Sigmoid colon (tissue), 4 donors: ENCODE measurements around the gene HNRNPUL1.

Experiments
- POLR2A ChIP-seq, 2 donors: fragments of 450-650 bp; IDR thresholded peaks; one replicate each; pipeline ENCODE4 v1.6.1; 2016; ENCODE audit warnings: antibody characterized with exemption in 2 of 2, mild to moderate bottlenecking in 2 of 2, moderate library complexity in 2 of 2
- POLR2AphosphoS5 ChIP-seq, 4 donors: sonication (generic); formaldehyde crosslinking; IDR thresholded peaks; one replicate each; pipeline ENCODE4 v1.6.1; 2017; ENCODE audit warnings: antibody characterized with exemption in 4 of 4
- TF ChIP-seq, protein P1 (sequence below), 4 experiments: fragments of 450-650 bp in 3 of 4; fragments of 200-600 bp in 1 of 4; IDR thresholded peaks; one replicate each; pipeline ENCODE4 v1.5.1; 2016 to 2019; ENCODE audit warnings: antibody characterized with exemption in 4 of 4, mild to moderate bottlenecking in 3 of 4, moderate library complexity in 2 of 4

- TF ChIP-seq, protein P1, sequence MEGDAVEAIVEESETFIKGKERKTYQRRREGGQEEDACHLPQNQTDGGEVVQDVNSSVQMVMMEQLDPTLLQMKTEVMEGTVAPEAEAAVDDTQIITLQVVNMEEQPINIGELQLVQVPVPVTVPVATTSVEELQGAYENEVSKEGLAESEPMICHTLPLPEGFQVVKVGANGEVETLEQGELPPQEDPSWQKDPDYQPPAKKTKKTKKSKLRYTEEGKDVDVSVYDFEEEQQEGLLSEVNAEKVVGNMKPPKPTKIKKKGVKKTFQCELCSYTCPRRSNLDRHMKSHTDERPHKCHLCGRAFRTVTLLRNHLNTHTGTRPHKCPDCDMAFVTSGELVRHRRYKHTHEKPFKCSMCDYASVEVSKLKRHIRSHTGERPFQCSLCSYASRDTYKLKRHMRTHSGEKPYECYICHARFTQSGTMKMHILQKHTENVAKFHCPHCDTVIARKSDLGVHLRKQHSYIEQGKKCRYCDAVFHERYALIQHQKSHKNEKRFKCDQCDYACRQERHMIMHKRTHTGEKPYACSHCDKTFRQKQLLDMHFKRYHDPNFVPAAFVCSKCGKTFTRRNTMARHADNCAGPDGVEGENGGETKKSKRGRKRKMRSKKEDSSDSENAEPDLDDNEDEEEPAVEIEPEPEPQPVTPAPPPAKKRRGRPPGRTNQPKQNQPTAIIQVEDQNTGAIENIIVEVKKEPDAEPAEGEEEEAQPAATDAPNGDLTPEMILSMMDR (IDR thresholded peaks at IDR 0.05) = no peak
- TF ChIP-seq POLR2AphosphoS5 (IDR thresholded peaks at IDR 0.05) (no peak), POLR2A (IDR thresholded peaks at IDR 0.05) (no peak)
Measured at GRCh38 chr19:41295499-41295898, 31.3 kb downstream of the HNRNPUL1 start.
